ENCODE data around the gene RBM14. TPM values are rescaled to one million over a fixed set of nuclear protein-coding genes. Genes with fewer than 3 reads are reported as not detected.
"Not testable (repeated sequence)": the region's sequence is repeated elsewhere in the genome, so short reads cannot be mapped to it uniquely, and the experiment has no call there.

Gene RBM14, protein sequence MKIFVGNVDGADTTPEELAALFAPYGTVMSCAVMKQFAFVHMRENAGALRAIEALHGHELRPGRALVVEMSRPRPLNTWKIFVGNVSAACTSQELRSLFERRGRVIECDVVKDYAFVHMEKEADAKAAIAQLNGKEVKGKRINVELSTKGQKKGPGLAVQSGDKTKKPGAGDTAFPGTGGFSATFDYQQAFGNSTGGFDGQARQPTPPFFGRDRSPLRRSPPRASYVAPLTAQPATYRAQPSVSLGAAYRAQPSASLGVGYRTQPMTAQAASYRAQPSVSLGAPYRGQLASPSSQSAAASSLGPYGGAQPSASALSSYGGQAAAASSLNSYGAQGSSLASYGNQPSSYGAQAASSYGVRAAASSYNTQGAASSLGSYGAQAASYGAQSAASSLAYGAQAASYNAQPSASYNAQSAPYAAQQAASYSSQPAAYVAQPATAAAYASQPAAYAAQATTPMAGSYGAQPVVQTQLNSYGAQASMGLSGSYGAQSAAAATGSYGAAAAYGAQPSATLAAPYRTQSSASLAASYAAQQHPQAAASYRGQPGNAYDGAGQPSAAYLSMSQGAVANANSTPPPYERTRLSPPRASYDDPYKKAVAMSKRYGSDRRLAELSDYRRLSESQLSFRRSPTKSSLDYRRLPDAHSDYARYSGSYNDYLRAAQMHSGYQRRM
- 43.6 and 47.8 TPM in 2 replicates for total RNA-seq (2012; rRNA removed)

DNA sequence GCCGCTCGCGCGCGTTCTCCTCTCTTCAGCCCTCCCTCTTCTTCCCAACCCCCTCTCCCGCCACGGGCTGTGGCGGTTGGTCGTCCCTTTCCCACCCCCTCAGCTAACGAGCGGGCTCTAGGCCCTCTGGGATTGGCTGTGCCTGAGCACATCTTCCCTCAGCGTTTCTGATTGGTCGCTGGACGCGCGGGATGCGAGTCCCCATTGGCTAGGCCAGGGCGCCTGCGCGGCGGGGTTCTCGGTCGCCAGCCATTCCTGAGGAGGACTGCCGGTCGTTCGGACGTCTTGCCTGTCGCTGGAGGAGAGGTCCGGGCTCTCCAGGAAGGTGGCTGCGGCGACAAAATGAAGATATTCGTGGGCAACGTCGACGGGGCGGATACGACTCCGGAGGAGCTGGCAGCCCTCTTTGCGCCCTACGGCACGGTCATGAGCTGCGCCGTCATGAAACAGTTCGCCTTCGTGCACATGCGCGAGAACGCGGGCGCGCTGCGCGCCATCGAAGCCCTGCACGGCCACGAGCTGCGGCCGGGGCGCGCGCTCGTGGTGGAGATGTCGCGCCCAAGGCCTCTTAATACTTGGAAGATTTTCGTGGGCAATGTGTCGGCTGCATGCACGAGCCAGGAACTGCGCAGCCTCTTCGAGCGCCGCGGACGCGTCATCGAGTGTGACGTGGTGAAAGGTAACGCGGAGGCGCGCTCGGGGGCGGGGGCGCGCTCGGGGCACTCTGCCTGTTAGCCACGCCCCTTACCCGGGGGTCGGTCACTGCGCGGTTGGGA is at the start of gene RBM14:
Gene RBM14, plus strand, starts transcription at position 252 of the 776 bp plus-strand sequence. Its CDS starts 91 bp downstream, at position 343.
- Histone ChIP-seq H3K36me3 (ENCODE audit: insufficient read depth, low read length) (peaks cover 17% of the 10 kb centered on the region), H3K4me1 (ENCODE audit: control insufficient read depth, insufficient read depth, low read length) (peaks cover 21% of the 10 kb centered on the region), H3K9ac (ENCODE audit: low read depth, low read length) (peak within 1 kb of the TSS; percentile 92), H3K4me3 (ENCODE audit: low read length) (peak within 1 kb of the TSS; percentile 95), H3K27me3 (ENCODE audit: control insufficient read depth, insufficient read depth, low read length) (no peaks in the 10 kb centered on the region), H3K9me3 (replicated peaks; ENCODE audit: low read length) (no peaks in the 10 kb centered on the region), H3K4me2 (ENCODE audit: low read length) (peak within 1 kb of the TSS; percentile 89)

DNA sequence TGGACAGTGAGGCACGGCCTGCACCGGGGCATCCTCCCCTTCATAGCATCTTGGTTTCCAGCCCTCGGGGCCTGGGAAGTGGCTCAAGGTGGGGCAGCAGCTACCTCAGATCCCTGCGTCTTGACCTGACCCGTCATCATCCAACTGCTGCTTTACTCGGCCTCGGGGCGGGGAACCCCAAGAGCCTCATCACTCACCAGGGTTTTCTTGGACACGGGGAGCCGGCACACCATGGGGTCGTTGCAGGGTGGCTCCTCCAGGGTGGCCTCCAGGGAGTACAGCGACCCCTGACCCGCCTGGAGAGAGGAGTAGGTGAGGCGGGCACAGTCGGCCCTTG is 48.7 kb upstream of the RBM14 start:
- Histone ChIP-seq H3K4me3 (ENCODE audit: low read length) (peak overlapping the region; percentile 73), H3K9ac (ENCODE audit: low read depth, low read length) (peak overlapping the region; percentile 66)

DNA sequence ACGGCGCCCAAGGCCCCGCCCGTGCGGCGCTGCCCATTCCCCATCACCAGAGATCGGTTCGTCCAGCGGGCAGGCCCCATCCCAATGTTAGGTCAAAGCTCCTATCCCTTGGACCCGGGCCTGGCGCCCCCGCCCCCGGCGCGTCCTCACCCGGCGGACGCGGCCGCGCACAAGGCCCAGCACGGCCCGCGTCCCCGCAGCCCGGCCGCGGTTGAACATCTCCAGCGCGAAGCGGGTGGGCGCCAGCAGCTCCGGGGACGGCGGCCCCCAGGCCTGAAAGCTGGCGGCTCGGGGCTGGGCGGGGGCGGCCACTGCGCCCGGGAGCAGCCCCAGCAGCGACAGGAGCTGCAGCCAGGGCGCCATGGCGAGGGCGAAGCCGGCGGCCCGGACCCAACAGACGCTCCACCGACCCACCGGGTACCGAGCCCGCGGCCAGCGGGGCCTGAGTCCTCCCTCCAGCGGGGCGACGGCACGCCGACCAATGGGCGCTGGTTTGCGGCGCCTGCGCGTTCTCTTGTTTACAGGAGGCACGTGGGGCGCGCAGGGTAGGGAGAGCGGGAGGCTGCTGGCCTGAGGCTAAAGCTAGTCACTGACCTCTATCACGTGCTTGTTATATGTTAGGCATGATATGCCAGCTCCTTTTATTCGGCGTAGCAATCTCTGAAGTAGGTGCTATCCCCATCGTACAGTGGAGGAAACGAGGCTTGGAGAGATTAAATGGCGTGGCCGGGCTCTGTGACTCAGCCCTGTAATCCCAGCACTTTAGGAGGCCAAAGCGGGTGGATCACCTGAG is 48.1 kb upstream of the RBM14 start, which contains the start of gene CTSF:
Gene CTSF, minus strand, starts transcription at position 483 of the 793 bp plus-strand sequence. Its CDS starts 120 bp downstream, at position 363.
- Histone ChIP-seq H3K9ac (ENCODE audit: low read depth, low read length) (peak within 1 kb of the TSS; percentile 66), H3K36me3 (ENCODE audit: insufficient read depth, low read length) (no peaks in the 10 kb centered on the region)

More for the DNA sequence above, 48.7 kb upstream of the RBM14 start:
- peaks cover 10% of the 10 kb centered on the region for H3K4me1 ChIP-seq (ENCODE audit: control insufficient read depth, insufficient read depth, low read length)
- H3K36me3 ChIP-seq (ENCODE audit: insufficient read depth, low read length), result no peaks in the 10 kb centered on the region
- no peaks in the 10 kb centered on the region for H3K9me3 ChIP-seq (replicated peaks; ENCODE audit: low read length)
- peak overlapping the region; percentile 95 for H3K4me2 ChIP-seq (ENCODE audit: low read length)
- peaks cover 15% of the 10 kb centered on the region for H3K27me3 ChIP-seq (ENCODE audit: control insufficient read depth, insufficient read depth, low read length)

DNA sequence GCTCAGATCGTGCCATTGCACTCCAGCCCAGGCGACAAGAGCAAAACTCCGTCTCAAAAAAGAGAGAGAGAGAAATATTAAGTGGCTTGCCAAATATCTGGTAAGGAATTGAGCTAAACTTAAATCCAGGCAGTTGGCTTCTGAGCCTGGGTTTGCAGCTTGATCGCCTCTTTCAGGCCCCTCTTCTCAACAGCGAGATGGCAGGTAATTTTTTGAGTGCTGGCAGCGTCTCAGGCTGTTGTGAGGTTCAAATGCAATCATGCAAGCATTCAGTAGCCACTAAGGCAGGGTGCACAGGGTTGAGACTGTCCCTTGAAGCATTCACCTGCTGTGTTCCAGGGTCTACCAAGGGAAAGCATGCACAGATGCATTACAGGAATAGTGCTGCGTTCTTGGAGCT is 47.4 kb upstream of the RBM14 start:
- Histone ChIP-seq H3K9ac (ENCODE audit: low read depth, low read length) (no peak overlapping the region), H3K36me3 (ENCODE audit: insufficient read depth, low read length) (no peaks in the 10 kb centered on the region), H3K4me1 (ENCODE audit: control insufficient read depth, insufficient read depth, low read length) (peaks cover 10% of the 10 kb centered on the region), H3K9me3 (replicated peaks; ENCODE audit: low read length) (no peaks in the 10 kb centered on the region), H3K4me2 (ENCODE audit: low read length) (no peak overlapping the region), H3K27me3 (ENCODE audit: control insufficient read depth, insufficient read depth, low read length) (peaks cover 19% of the 10 kb centered on the region), H3K4me3 (ENCODE audit: low read length) (no peak overlapping the region)

More for the DNA sequence above, 48.1 kb upstream of the RBM14 start, which contains the start of gene CTSF:
- peak within 1 kb of the TSS; percentile 95 for H3K4me2 ChIP-seq (ENCODE audit: low read length)
- H3K27me3 ChIP-seq (ENCODE audit: control insufficient read depth, insufficient read depth, low read length), result peaks cover 15% of the 10 kb centered on the region
- H3K9me3 ChIP-seq (replicated peaks; ENCODE audit: low read length), result no peaks in the 10 kb centered on the region
- peaks cover 10% of the 10 kb centered on the region for H3K4me1 ChIP-seq (ENCODE audit: control insufficient read depth, insufficient read depth, low read length)
- peak within 1 kb of the TSS; percentile 73 for H3K4me3 ChIP-seq (ENCODE audit: low read length)

DNA sequence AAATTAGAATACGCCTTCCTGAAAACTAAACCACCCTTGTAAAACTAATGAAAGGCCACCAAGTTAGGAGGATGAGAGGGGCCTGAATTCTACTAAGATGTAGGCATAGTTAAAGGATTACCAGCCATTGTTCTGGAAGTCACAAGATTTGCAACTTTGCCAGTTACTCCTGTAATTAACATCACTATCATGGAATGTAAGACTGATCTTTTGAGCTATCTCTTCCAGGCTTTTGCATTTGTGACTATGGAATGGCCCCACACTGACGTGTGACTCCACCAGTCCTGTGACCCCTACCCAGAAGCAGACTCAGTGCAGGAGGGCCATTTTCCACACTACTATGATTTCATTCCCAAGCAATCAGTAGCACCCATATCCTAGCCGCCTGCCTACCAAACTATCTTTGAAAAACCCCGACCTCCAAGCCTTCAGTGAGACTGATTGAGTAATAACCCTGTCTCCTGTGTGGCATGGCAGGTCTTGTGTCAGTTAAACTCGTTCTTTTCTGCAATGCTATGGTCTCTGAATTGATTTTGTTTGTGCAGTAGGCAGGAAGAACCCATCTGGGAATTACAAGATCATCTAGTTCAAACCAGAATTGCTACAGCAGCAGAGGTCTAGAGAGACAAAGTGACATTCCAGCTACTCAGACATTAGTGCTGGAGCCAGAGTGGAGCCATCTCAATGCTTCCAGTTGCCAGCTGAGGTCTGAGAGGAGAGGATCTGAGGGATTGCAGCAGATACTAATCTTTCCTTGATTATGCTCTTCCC is 46.2 kb upstream of the RBM14 start:
- H3K4me1 ChIP-seq (ENCODE audit: control insufficient read depth, insufficient read depth, low read length), result peaks cover 10% of the 10 kb centered on the region
- H3K36me3 ChIP-seq (ENCODE audit: insufficient read depth, low read length), result no peaks in the 10 kb centered on the region
- H3K27me3 ChIP-seq (ENCODE audit: control insufficient read depth, insufficient read depth, low read length), result peaks cover 19% of the 10 kb centered on the region
- no peak overlapping the region for H3K4me2 ChIP-seq (ENCODE audit: low read length)
- H3K4me3 ChIP-seq (ENCODE audit: low read length), result no peak overlapping the region
- H3K9ac ChIP-seq (ENCODE audit: low read depth, low read length), result no peak overlapping the region
- H3K9me3 ChIP-seq (replicated peaks; ENCODE audit: low read length), result no peaks in the 10 kb centered on the region

DNA sequence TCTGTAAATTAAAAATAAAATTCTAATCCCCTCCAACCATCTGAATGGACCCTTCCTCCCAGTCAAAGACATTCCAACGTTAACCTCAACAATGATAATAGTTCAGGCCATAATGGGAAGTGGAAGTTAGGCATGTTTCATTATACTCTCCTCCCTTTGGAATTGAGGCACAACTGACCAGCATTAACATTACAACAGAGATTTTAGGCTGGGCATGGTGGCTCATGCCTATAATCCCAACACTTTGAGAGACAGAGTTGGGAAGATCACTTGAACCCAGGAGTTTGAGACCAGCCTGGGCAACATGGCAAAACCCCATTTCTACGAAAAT is 45.6 kb upstream of the RBM14 start:
- no peaks in the 10 kb centered on the region for H3K9me3 ChIP-seq (replicated peaks; ENCODE audit: low read length)
- H3K4me2 ChIP-seq (ENCODE audit: low read length), result no peak overlapping the region
- H3K4me3 ChIP-seq (ENCODE audit: low read length), result no peak overlapping the region
- no peak overlapping the region for H3K9ac ChIP-seq (ENCODE audit: low read depth, low read length)
- H3K4me1 ChIP-seq (ENCODE audit: control insufficient read depth, insufficient read depth, low read length), result peaks cover 10% of the 10 kb centered on the region
- no peaks in the 10 kb centered on the region for H3K36me3 ChIP-seq (ENCODE audit: insufficient read depth, low read length)
- peaks cover 19% of the 10 kb centered on the region for H3K27me3 ChIP-seq (ENCODE audit: control insufficient read depth, insufficient read depth, low read length)

DNA sequence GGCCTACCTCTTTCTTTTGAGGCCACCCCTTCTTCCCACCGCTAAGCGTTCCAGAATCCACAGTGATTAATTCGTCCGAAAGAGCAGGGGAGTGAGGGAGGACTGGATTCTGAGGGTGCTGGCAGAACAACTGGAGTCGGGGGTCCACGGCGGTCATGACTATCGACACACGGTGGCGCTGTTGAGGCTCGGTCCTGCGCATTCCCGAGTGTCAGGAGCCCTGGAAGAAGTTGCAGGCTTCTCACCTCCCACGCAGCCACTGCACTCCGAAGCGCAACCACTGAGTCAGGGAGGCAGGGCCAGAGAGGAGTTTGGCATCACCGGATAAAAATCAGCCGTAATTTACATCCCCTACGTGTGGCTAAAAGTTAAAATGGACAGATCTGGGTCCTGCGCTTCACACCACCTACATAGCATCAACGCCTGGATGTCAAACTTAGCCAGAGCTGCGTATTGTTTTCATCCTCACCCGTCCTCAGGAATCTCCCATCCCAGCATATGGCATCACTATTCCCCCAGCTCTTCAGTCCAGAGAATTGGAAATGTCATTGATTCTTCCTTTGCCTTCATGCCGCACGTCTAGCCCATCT is 37.3 kb upstream of the RBM14 start:
- no peaks in the 10 kb centered on the region for H3K27me3 ChIP-seq (ENCODE audit: control insufficient read depth, insufficient read depth, low read length)
- H3K36me3 ChIP-seq (ENCODE audit: insufficient read depth, low read length), result no peaks in the 10 kb centered on the region
- no peak overlapping the region for H3K9ac ChIP-seq (ENCODE audit: low read depth, low read length)
- peak overlapping the region; percentile 76 for H3K4me2 ChIP-seq (ENCODE audit: low read length)
- H3K4me3 ChIP-seq (ENCODE audit: low read length), result peak overlapping the region; percentile 25
- no peaks in the 10 kb centered on the region for H3K9me3 ChIP-seq (replicated peaks; ENCODE audit: low read length)
- H3K4me1 ChIP-seq (ENCODE audit: control insufficient read depth, insufficient read depth, low read length), result peaks cover 4% of the 10 kb centered on the region

DNA sequence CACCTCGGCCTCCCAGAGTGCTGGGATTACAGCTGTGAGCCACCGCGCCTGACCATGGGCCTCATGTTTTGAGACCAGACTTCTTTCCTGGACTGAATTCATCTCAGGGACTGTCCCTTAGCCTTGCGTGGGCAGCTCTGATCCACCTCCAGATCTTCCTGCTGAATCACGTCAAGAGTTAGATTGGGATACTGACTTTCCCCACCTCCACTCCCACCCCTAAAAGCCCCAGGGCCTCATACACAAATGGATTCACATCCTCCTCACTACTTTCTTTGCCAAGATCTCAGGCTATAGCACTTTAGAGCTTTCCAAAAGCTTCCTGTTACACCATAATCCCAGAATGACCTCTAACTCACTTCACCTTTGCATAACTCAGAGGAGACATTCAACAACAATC is 35.6 kb upstream of the RBM14 start:
- Histone ChIP-seq H3K9me3 (replicated peaks; ENCODE audit: low read length) (no peaks in the 10 kb centered on the region), H3K4me2 (ENCODE audit: low read length) (no peak overlapping the region), H3K4me1 (ENCODE audit: control insufficient read depth, insufficient read depth, low read length) (peaks cover 4% of the 10 kb centered on the region), H3K36me3 (ENCODE audit: insufficient read depth, low read length) (no peaks in the 10 kb centered on the region), H3K4me3 (ENCODE audit: low read length) (no peak overlapping the region), H3K27me3 (ENCODE audit: control insufficient read depth, insufficient read depth, low read length) (no peaks in the 10 kb centered on the region), H3K9ac (ENCODE audit: low read depth, low read length) (no peak overlapping the region)

DNA sequence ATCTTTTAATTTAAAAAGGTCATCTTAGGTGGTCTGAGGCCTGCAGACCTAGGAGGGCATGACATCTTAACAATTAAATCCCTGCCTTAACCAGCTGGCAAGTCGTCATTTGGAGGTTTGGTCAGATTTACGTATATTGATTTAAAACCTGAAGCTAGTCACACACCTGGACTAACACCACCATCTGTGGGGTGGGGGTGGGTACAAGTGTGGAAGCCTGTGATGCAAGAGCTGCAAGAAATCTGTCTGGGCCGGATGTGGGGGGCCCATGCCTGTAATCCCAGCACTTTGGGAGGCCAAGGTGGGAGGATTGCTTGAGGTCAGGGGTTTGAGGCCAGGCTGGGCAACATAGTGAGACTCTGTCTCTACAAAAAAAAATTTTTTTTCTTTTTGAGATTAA is 35.2 kb upstream of the RBM14 start:
- peaks cover 2% of the 10 kb centered on the region for H3K27me3 ChIP-seq (ENCODE audit: control insufficient read depth, insufficient read depth, low read length)
- peaks cover 4% of the 10 kb centered on the region for H3K4me1 ChIP-seq (ENCODE audit: control insufficient read depth, insufficient read depth, low read length)
- H3K4me3 ChIP-seq (ENCODE audit: low read length), result no peak overlapping the region
- no peaks in the 10 kb centered on the region for H3K36me3 ChIP-seq (ENCODE audit: insufficient read depth, low read length)
- no peaks in the 10 kb centered on the region for H3K9me3 ChIP-seq (replicated peaks; ENCODE audit: low read length)
- H3K4me2 ChIP-seq (ENCODE audit: low read length), result no peak overlapping the region
- no peak overlapping the region for H3K9ac ChIP-seq (ENCODE audit: low read depth, low read length)

DNA sequence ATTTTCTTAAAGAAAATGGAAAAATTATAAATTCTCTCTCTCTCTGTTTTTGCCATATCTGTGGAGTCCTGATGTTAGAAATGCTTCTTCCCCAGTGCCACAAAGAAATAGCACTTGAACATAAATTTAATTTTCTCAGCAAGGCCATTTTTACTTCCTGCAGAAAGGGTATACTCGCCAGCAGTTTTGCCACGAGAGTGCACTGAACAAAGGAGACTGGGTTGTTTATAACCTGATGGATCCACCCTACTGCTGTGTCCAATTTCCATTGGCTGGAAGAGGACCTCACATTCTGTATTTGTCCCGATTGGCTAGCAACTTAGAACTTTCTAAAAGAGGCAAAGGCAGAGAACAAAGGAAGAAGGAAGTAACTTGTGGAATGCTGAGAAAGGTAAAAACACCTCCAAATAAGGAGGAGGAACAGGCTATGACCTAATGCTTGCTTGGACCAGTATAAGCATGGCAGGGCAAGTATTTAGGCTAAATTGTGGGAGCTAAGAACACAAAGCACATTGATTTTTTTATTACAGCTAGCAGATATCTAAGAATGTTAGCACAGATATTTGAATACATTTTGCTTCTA is 33.8 kb upstream of the RBM14 start:
- H3K4me1 ChIP-seq (ENCODE audit: control insufficient read depth, insufficient read depth, low read length); H3K9me3 ChIP-seq (replicated peaks; ENCODE audit: low read length); H3K36me3 ChIP-seq (ENCODE audit: insufficient read depth, low read length); H3K4me3 ChIP-seq (ENCODE audit: low read length); H3K9ac ChIP-seq (ENCODE audit: low read depth, low read length); H3K27me3 ChIP-seq (ENCODE audit: control insufficient read depth, insufficient read depth, low read length); H3K4me2 ChIP-seq (ENCODE audit: low read length): not testable (repeated sequence)
